GM12878 (cell line): ENCODE data around the gene BOD1L1.

ENCODE experiments used
- HDAC6 ChIP-seq: fragments of 200-600 bp; sonication (generic); IDR thresholded peaks from one replicate; pipeline ENCODE4 v1.8.0; 2017; ENCODE audit warnings: antibody characterized with exemption; ENCODE audit not compliant: unreplicated experiment
- IKZF1 ChIP-seq: fragments of 450-650 bp; conservative IDR thresholded peaks from 2 replicates; pipeline ENCODE4 v1.6.1; 2017; ENCODE audit warnings: antibody characterized with exemption, mild to moderate bottlenecking
- SIN3A ChIP-seq: IDR thresholded peaks from 2 replicates; pipeline ENCODE4 v1.6.1; 2012; ENCODE audit warnings: low read depth, low read length, improper control_type of control experiment

DNA sequence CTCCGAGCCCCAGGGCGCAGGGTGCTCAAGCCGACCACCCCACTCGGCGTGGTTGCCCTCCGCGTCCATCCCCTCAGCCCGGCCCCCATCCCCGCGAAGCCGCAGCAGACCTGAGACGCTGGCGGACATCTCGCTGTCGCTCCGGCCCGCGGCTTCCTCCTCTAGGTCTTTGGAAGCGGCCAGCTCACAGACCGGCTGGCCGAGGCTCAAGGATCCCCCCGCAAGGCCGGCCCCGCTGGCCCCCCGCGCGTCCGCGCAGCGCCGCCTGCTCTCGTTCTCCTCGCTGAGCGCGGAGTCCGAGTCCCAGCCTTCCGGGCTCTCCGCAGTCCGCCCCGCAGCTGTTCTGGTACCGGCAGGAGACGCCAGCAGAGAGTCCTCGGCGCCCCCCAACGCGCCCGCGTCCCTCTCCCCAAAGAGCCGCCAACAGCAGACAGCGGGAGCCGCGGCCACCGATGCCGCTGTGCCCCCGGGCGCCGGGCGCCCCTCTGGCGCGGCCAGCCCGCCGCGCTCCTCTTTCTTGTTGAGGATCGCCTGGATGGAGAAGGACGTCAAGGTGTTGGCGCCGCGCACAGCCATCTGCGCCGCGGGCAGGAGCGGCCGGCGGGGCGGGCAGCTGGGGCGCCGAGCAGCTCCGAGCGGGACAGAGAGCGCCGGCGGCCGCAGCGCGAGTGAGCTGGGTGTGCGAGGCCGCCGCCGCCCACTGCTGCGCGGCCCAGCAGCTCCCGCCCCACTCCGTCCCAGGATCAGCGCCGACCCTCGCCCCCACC is 83.5 kb downstream of the BOD1L1 start, which contains the start of gene NKX3-2:
- no peak for TF ChIP-seq SIN3A
- TF ChIP-seq IKZF1, result no peak
- no peak for TF ChIP-seq HDAC6
